Measurements from ENCODE around the gene SLC9A9.

SLC9A9 gene

GRCh38 chr3:143302638-143303171 lies 545.6 kb downstream of the SLC9A9 start:
- no peak for DNase-seq (ENCODE audit: low read depth)
- TF ChIP-seq CTCF (IDR thresholded peaks at IDR 0.05; ENCODE audit: low read depth, low read length) = no peak
- H3K4me3 ChIP-seq (ENCODE audit: low read depth, low read length) = no peak overlapping the region

DNA sequence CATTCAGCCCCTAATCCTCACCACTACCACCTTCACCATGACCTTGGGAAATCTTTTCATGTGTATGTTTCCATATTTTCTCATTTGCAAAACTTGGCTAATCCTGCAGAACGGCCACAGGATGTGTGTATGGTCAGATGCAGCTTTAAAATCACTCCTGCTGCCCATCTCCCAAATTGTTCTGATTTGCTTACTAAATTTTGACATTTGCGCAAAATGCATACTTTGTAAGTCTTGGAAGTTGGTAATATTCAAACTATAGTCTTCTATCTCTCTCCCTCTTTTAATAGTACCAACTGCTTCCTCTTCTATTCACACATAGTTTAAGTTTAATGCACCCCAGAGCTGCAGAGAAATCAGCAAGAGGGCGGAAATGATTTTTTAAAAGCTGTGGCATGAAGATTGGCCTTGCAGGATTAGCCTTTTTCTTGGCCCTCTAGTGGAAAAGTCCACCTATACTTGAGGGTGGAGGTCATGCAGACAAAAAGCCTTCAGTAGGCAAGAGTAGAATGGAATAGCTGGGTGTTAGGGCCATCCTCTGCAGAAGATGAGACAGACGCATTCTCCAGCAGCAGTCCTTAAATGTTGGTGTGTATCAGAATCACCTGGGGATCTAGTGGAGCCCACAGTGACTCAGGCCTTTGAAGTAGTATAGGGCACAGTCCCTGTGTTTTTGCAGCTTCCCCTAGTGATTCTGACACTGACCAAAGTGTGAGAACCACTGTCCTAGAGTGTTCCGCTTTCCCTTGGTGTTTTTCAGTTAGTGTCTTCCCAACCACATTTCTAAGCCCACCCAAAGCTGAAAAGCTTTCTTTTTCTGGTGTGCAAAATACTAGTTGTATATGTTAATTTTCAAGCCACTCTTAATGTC lies 547.0 kb downstream of the SLC9A9 start:
- no peak overlapping the region for H3K4me3 ChIP-seq (ENCODE audit: low read depth, low read length)
- DNase-seq (ENCODE audit: low read depth) = peak; percentile 6
- TF ChIP-seq, protein P1, sequence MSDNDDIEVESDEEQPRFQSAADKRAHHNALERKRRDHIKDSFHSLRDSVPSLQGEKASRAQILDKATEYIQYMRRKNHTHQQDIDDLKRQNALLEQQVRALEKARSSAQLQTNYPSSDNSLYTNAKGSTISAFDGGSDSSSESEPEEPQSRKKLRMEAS (IDR thresholded peaks at IDR 0.05; ENCODE audit: low read depth, low read length) = no peak
- TF ChIP-seq MYC (IDR thresholded peaks at IDR 0.05; ENCODE audit: low read depth, low read length) (no peak), POLR2A (IDR thresholded peaks at IDR 0.05; ENCODE audit: extremely low read depth, insufficient read length) (no peak), CTCF (IDR thresholded peaks at IDR 0.05; ENCODE audit: low read depth, low read length) (no peak)

DNA sequence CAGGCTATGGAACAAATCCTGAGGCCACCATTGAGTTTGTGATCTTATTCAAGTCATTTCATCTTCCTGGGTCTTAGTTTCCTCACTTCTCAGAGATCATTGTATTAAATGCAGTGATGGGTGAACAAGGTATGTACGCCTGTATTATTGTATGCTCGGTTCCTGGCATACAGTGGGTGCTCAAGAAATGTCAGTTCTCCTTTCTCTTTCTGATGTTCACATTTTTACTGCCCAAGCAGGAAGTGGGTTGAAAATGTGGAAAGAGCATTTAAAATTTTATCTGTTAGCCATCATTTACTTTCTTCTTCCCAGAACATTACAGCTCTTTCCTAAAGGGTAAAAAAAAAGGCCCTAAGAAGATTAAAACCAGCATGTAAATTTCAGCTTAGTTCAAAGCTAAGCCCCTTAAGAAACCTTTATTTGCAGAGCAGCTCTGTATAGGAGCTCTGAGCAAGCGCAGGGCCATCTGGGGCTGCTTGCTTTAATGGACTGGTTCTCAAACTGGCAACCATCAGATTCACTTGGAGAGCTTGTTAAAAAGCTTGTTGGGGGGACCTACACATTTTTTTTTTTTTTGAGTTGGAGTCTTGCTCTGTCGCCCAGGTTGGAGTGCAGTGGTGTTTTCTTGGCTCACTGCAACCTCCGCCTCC lies 549.3 kb downstream of the SLC9A9 start:
- no peak overlapping the region for H3K4me3 ChIP-seq (ENCODE audit: low read depth, low read length)
- peak; percentile 15 for DNase-seq (ENCODE audit: low read depth)
- TF ChIP-seq POLR2A (IDR thresholded peaks at IDR 0.05; ENCODE audit: extremely low read depth, insufficient read length) = no peak
- TF ChIP-seq, protein P1 (IDR thresholded peaks at IDR 0.05; ENCODE audit: low read depth, low read length) = no peak
- no peak for TF ChIP-seq MYC (IDR thresholded peaks at IDR 0.05; ENCODE audit: low read depth, low read length)
- TF ChIP-seq CTCF (IDR thresholded peaks at IDR 0.05; ENCODE audit: low read depth, low read length) = no peak

DNA sequence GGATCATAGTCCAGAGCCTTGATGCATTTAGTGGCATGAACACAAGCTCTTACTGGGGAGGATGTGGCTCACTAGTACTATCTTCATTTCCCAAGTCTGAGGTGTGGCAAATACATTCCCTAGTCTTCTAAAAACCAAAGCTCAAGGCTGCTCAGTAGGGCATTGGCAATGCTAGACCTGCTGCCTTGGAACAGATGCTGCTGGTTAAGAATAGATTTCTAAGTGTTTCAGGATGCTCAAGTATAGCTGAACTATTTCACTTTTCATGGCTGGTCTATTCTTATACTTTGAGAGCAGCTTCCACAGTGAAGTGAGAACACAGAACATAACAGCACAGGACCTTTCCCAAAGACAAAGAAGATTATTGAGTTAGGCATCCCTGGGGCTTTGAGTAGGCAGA lies 549.9 kb downstream of the SLC9A9 start:
- H3K4me3 ChIP-seq (ENCODE audit: low read depth, low read length) = no peak overlapping the region
- no peak for DNase-seq (ENCODE audit: low read depth)
- TF ChIP-seq CTCF (IDR thresholded peaks at IDR 0.05; ENCODE audit: low read depth, low read length) = no peak
- TF ChIP-seq, protein P1 (IDR thresholded peaks at IDR 0.05; ENCODE audit: low read depth, low read length) = no peak
- TF ChIP-seq POLR2A (IDR thresholded peaks at IDR 0.05; ENCODE audit: extremely low read depth, insufficient read length) = no peak
- TF ChIP-seq MYC (IDR thresholded peaks at IDR 0.05; ENCODE audit: low read depth, low read length) = no peak

GRCh38 chr3:143295201-143296080 lies 552.8 kb downstream of the SLC9A9 start:
- H3K4me3 ChIP-seq (ENCODE audit: low read depth, low read length) = no peak overlapping the region
- TF ChIP-seq, protein P1 (IDR thresholded peaks at IDR 0.05; ENCODE audit: low read depth, low read length) = no peak
- TF ChIP-seq MYC (IDR thresholded peaks at IDR 0.05; ENCODE audit: low read depth, low read length) (no peak), POLR2A (IDR thresholded peaks at IDR 0.05; ENCODE audit: extremely low read depth, insufficient read length) (no peak), CTCF (IDR thresholded peaks at IDR 0.05; ENCODE audit: low read depth, low read length) (no peak)
- DNase-seq (ENCODE audit: low read depth) = no peak

Measured in NB4 (cell line).